Mesenteric fat pad (tissue), 1 donor: ENCODE data around the gene CDS2. TPM values are rescaled to one million over a fixed set of nuclear protein-coding genes. Genes with fewer than 3 reads are reported as not detected.

Experiments used
- DNase-seq: peaks from one replicate; pipeline ENCODE4 v3.0.0-alpha.2; 2020; ENCODE audit warnings: low spot score
- total RNA-seq: library from RNA; stranded (reverse); fragmentation: NEBNext Ultra II Directional; extraction: Animal tissue kit (Norgen Biotek cat#: 25700); gene quantifications from one replicate; pipeline ENCODE4 v1.2.1, GENCODE V29; 2021
- donor health status: DM: yes; HTN: yes; CAD: no.

CDS2 gene
- total RNA-seq, 1 donor from 2014 or later: 56.8 TPM

GRCh38 chr20:5205348-5206210, 78.8 kb downstream of the CDS2 start:
- DNase-seq: no peak

- no peak for DNase-seq
These were observed 80.3 kb downstream of the CDS2 start for GRCh38 chr20:5207138-5207537.

GRCh38 chr20:5211803-5212714, 85.3 kb downstream of the CDS2 start:
- no peak for DNase-seq

GRCh38 chr20:5212907-5213487, 86.2 kb downstream of the CDS2 start:
- DNase-seq: no peak

- DNase-seq: no peak
These were observed 88.0 kb downstream of the CDS2 start for GRCh38 chr20:5214826-5215225.

- no peak for DNase-seq
These were observed 89.0 kb downstream of the CDS2 start for GRCh38 chr20:5215672-5216304.

- no peak for DNase-seq
These were observed 89.9 kb downstream of the CDS2 start for GRCh38 chr20:5216663-5217062.

GRCh38 chr20:5217616-5218015, 90.8 kb downstream of the CDS2 start:
- no peak for DNase-seq

- no peak for DNase-seq
These were observed 93.7 kb downstream of the CDS2 start for GRCh38 chr20:5220321-5221060.

GRCh38 chr20:5221061-5221430, 94.2 kb downstream of the CDS2 start:
- no peak for DNase-seq

- DNase-seq: no peak
These were observed 96.3 kb downstream of the CDS2 start for GRCh38 chr20:5222919-5223634.

GRCh38 chr20:5230544-5230943, 103.7 kb downstream of the CDS2 start:
- no peak for DNase-seq

- no peak for DNase-seq
These were observed 107.3 kb downstream of the CDS2 start for GRCh38 chr20:5234158-5234557.

- no peak for DNase-seq
These were observed 108.2 kb downstream of the CDS2 start for GRCh38 chr20:5234978-5235377.

Other genes starting within 250 kb of the CDS2 start
- 22.2 TPM for gene SLC23A2, start 125.5 kb upstream of the CDS2 start, total RNA-seq
- gene TMEM230, start 13.9 kb upstream of the CDS2 start, total RNA-seq: 136 TPM
- 24.6 TPM for gene PCNA, start 7.0 kb upstream of the CDS2 start, total RNA-seq
- not detected for gene PROKR2, start 189.9 kb downstream of the CDS2 start, total RNA-seq